ENCODE data around the gene CBY2.

GRCh38 chr13:45751885-45752284, 49.8 kb downstream of the CBY2 start:
- no peak for TF ChIP-seq CTCF (IDR thresholded peaks at IDR 0.05)
- no peak for TF ChIP-seq POLR2A (IDR thresholded peaks at IDR 0.05)

All from esophagus squamous epithelium (tissue), 4 donors.